Trophoblast cell (in vitro differentiated cells and primary cell): ENCODE measurements around the gene TTC28.

Experiments
- DNase-seq, 2 donors: peaks; one replicate each; pipeline ENCODE4 v3.0.0-alpha.2; 2016
- H2AFZ ChIP-seq: 2 replicates; pipeline ENCODE4 v1.6.1; 2013; ENCODE audit warnings: low read length, moderate library complexity, mild to moderate bottlenecking; ENCODE audit not compliant: insufficient read depth, poor library complexity
- H2AK5ac ChIP-seq: 2 replicates; pipeline ENCODE4 v1.6.1; 2013; ENCODE audit warnings: mild to moderate bottlenecking, low read length
- H2BK120ac ChIP-seq: 2 replicates; pipeline ENCODE4 v1.6.1; 2013; ENCODE audit warnings: low read length, mild to moderate bottlenecking, moderate library complexity; ENCODE audit not compliant: insufficient read depth, poor library complexity
- H2BK12ac ChIP-seq: 2 replicates; pipeline ENCODE4 v1.6.1; 2013; ENCODE audit warnings: mild to moderate bottlenecking, low read length, moderate library complexity
- H2BK5ac ChIP-seq: 2 replicates; pipeline ENCODE4 v1.6.1; 2013; ENCODE audit warnings: low read length, low read depth, moderate library complexity, mild to moderate bottlenecking; ENCODE audit not compliant: poor library complexity
- H3K14ac ChIP-seq: 2 replicates; pipeline ENCODE4 v1.6.1; 2013; ENCODE audit warnings: mild to moderate bottlenecking, low read length
- H3K18ac ChIP-seq: 2 replicates; pipeline ENCODE4 v1.6.1; 2013; ENCODE audit warnings: mild to moderate bottlenecking, low read length
- H3K23ac ChIP-seq: 2 replicates; pipeline ENCODE4 v1.6.1; 2013; ENCODE audit warnings: low read length
- H3K27ac ChIP-seq: 2 replicates; pipeline ENCODE4 v1.5.1; 2013; ENCODE audit warnings: low read depth, mild to moderate bottlenecking, inconsistent platforms, low read length, moderate library complexity
- H3K27me3 ChIP-seq: 2 replicates; pipeline ENCODE4 v1.6.1; 2013; ENCODE audit warnings: inconsistent platforms, mild to moderate bottlenecking, low read length, moderate library complexity; ENCODE audit not compliant: insufficient read depth
- H3K36me3 ChIP-seq, 2 experiments: 1 replicate in 1 of 2; 2 replicates in 1 of 2; pipeline ENCODE4 v1.6.1; 2013; ENCODE audit warnings: low read length in 2 of 2, mild to moderate bottlenecking in 2 of 2, moderate library complexity in 1 of 2; ENCODE audit not compliant: insufficient read depth in 2 of 2, control insufficient read depth in 1 of 2
- H3K4ac ChIP-seq: 2 replicates; pipeline ENCODE4 v1.6.1; 2013; ENCODE audit warnings: low read depth, mild to moderate bottlenecking, low read length, moderate library complexity
- H3K4me1 ChIP-seq, 2 experiments: 1 replicate in 1 of 2; 2 replicates in 1 of 2; pipeline ENCODE4 v1.6.1; 2013; ENCODE audit warnings: low read length in 2 of 2, mild to moderate bottlenecking in 2 of 2, moderate library complexity in 1 of 2; ENCODE audit not compliant: insufficient read depth in 2 of 2, control insufficient read depth in 1 of 2
- H3K4me2 ChIP-seq: 2 replicates; pipeline ENCODE4 v1.6.1; 2013; ENCODE audit warnings: inconsistent platforms, mild to moderate bottlenecking, low read length, moderate library complexity
- H3K4me3 ChIP-seq: 2 replicates; pipeline ENCODE4 v1.5.1; 2013; ENCODE audit warnings: mild to moderate bottlenecking, low read depth, low read length, inconsistent platforms
- H3K79me1 ChIP-seq: one replicate; pipeline ENCODE4 v1.6.1; 2013; ENCODE audit warnings: low read length
- H3K79me2 ChIP-seq: 2 replicates; pipeline ENCODE4 v1.6.1; 2013; ENCODE audit warnings: low read length, mild to moderate bottlenecking; ENCODE audit not compliant: control insufficient read depth, insufficient read depth, poor library complexity
- H3K9ac ChIP-seq: 2 replicates; pipeline ENCODE4 v1.6.1; 2013; ENCODE audit warnings: mild to moderate bottlenecking, low read length
- H3K9me3 ChIP-seq: 2 replicates; pipeline ENCODE4 v1.6.1; 2013; ENCODE audit warnings: low read depth, mild to moderate bottlenecking, control low read depth, inconsistent platforms, low read length; ENCODE audit not compliant: insufficient read depth
- H4K12ac ChIP-seq: 2 replicates; pipeline ENCODE4 v1.6.1; 2013; ENCODE audit warnings: low read depth, mild to moderate bottlenecking, low read length, moderate library complexity
- H4K8ac ChIP-seq: 2 replicates; pipeline ENCODE4 v1.6.1; 2013; ENCODE audit warnings: low read depth, mild to moderate bottlenecking, low read length, moderate library complexity
- H4K91ac ChIP-seq: one replicate; pipeline ENCODE4 v1.6.1; 2013; ENCODE audit warnings: low read depth, mild to moderate bottlenecking, low read length, moderate library complexity
- WGBS: extraction: QIAGEN DNeasy Blood & Tissue Kit; methylation state at CpG from one replicate; pipeline ENCODE4 v1.1.7; 2013; ENCODE audit warnings: missing lambda C conversion rate; ENCODE audit not compliant: insufficient read length, insufficient coverage; ENCODE audit errors: extremely low coverage; 5-methylcytosine and 5-hydroxymethylcytosine counted together

Gene TTC28

GRCh38 chr22:28582806-28583205 lies 96.8 kb downstream of the TTC28 start:
- H2AFZ ChIP-seq: no peak overlapping the region
- H4K91ac ChIP-seq: no peak overlapping the region
- no peak overlapping the region for H2AK5ac ChIP-seq
- H3K27ac ChIP-seq: no peak overlapping the region
- no CpG with 5 or more reads among the region's 3 CpGs for WGBS
- H3K9me3 ChIP-seq: no peaks in the 10 kb centered on the region
- H3K4me2 ChIP-seq: no peak overlapping the region
- H3K14ac ChIP-seq: no peak overlapping the region
- peak in 1 of 2 donors; percentile 39 for DNase-seq
- no peaks in the 10 kb centered on the region for H3K79me1 ChIP-seq
- H3K4me3 ChIP-seq: no peak overlapping the region
- H4K12ac ChIP-seq: no peak overlapping the region
- H3K79me2 ChIP-seq: no peaks in the 10 kb centered on the region
- no peak overlapping the region for H4K8ac ChIP-seq
- no peak overlapping the region for H2BK120ac ChIP-seq
- no peak overlapping the region for H3K9ac ChIP-seq
- H3K27me3 ChIP-seq: no peaks in the 10 kb centered on the region
- H3K4ac ChIP-seq: no peak overlapping the region
- no peak overlapping the region for H2BK5ac ChIP-seq
- H3K18ac ChIP-seq: no peak overlapping the region
- no peaks in the 10 kb centered on the region for H3K4me1 ChIP-seq
- no peaks in the 10 kb centered on the region for H3K36me3 ChIP-seq
- no peak overlapping the region for H3K23ac ChIP-seq
- no peak overlapping the region for H2BK12ac ChIP-seq

DNA sequence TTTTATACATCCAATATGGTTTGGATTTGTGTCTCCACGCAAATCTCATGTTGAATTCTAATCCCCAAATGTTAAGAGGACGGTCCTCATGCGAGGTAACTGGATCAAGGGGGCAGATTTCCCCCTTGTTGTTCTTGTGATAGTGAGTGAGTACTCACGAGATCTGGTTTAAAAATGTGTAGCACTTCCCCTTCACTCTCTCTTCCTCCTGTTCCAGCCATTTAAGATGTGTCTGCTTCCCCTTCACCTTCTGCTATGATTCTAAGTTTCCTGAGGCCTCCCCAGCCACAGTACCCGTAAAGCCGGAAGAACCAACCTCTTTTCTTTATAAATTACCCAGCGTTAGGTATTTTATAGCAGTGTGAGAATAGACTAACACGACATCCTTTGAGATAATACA lies 98.6 kb downstream of the TTC28 start:
- no peak overlapping the region for H4K12ac ChIP-seq
- no peak overlapping the region for H3K9ac ChIP-seq
- H2BK120ac ChIP-seq: no peak overlapping the region
- H2BK12ac ChIP-seq: no peak overlapping the region
- H3K9me3 ChIP-seq: no peaks in the 10 kb centered on the region
- no peak overlapping the region for H2AK5ac ChIP-seq
- no peak overlapping the region for H3K27ac ChIP-seq
- H4K91ac ChIP-seq: no peak overlapping the region
- no peak overlapping the region for H3K18ac ChIP-seq
- H4K8ac ChIP-seq: no peak overlapping the region
- no peak overlapping the region for H2BK5ac ChIP-seq
- no CpG with 5 or more reads among the region's 8 CpGs for WGBS
- no peak overlapping the region for H3K4me2 ChIP-seq
- H3K36me3 ChIP-seq: no peaks in the 10 kb centered on the region
- DNase-seq: no peak
- no peaks in the 10 kb centered on the region for H3K79me1 ChIP-seq
- no peak overlapping the region for H2AFZ ChIP-seq
- no peak overlapping the region for H3K4me3 ChIP-seq
- H3K14ac ChIP-seq: no peak overlapping the region
- no peaks in the 10 kb centered on the region for H3K79me2 ChIP-seq
- H3K23ac ChIP-seq: no peak overlapping the region
- no peaks in the 10 kb centered on the region for H3K4me1 ChIP-seq
- no peak overlapping the region for H3K4ac ChIP-seq
- H3K27me3 ChIP-seq: no peaks in the 10 kb centered on the region

DNA sequence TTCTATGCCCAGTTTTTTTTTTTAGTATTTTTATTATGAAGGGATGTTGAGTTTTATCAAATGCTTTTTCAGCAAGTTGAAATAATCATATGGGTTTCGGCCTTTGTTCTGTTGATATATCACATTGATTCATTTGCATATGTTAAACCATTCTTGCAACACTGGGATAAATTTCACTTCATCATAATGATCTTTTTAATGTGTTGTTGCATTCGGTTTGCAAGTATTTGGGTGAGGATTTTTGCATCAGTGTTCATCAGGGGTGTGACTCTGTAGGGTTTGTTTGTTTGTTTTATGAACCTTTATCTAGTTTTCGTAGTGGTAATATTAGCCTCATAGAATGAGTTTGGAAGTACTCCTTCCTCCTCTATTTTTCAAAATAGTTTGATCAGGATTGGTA lies 103.5 kb downstream of the TTC28 start:
- no peak overlapping the region for H4K91ac ChIP-seq
- no peak overlapping the region for H2BK5ac ChIP-seq
- H3K9me3 ChIP-seq: no peaks in the 10 kb centered on the region
- no peak overlapping the region for H4K12ac ChIP-seq
- no peak overlapping the region for H3K14ac ChIP-seq
- WGBS: no CpG with 5 or more reads among the region's 3 CpGs
- H2BK12ac ChIP-seq: no peak overlapping the region
- H3K36me3 ChIP-seq: no peaks in the 10 kb centered on the region
- DNase-seq: no peak
- H3K4ac ChIP-seq: no peak overlapping the region
- H3K79me1 ChIP-seq: no peaks in the 10 kb centered on the region
- H3K4me1 ChIP-seq: no peaks in the 10 kb centered on the region
- no peak overlapping the region for H2BK120ac ChIP-seq
- no peak overlapping the region for H2AFZ ChIP-seq
- H2AK5ac ChIP-seq: no peak overlapping the region
- no peak overlapping the region for H3K9ac ChIP-seq
- no peak overlapping the region for H3K23ac ChIP-seq
- H3K27ac ChIP-seq: no peak overlapping the region
- H3K18ac ChIP-seq: no peak overlapping the region
- no peak overlapping the region for H3K4me3 ChIP-seq
- H3K79me2 ChIP-seq: no peaks in the 10 kb centered on the region
- H3K27me3 ChIP-seq: no peaks in the 10 kb centered on the region
- no peak overlapping the region for H4K8ac ChIP-seq
- no peak overlapping the region for H3K4me2 ChIP-seq

DNA sequence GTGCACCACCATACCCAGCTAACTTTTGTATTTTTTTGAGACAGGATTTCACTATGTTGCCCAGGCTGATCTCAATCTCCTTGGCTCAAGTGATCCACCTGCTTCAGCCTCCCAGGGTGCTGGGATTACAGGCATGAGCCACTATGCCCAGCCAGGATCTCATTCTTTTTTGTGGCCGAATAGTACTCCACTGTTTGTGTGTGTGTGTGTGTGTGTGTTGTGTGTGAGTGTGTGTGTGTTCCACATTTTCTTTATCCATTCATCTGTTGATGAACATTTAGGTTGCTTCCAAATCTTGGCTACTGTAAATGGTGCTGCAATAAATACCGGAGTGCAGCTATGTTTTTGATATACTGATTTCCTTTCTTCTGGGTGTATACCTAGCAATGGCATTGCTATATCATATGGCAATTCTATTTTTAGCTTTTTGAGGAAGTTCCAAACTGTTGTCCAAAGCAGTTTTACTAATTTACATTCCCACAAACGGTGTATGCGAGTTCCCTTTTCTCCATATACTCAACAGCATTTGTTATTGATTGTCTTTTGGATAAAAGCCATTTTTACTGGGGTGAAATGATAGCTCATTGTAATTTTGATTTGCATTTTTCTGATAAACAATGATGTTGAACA lies 105.4 kb downstream of the TTC28 start:
- H3K79me2 ChIP-seq: no peaks in the 10 kb centered on the region
- no peak for DNase-seq
- H2BK5ac ChIP-seq: no peak overlapping the region
- H2BK12ac ChIP-seq: no peak overlapping the region
- H4K91ac ChIP-seq: no peak overlapping the region
- H3K4ac ChIP-seq: no peak overlapping the region
- no peaks in the 10 kb centered on the region for H3K36me3 ChIP-seq
- no CpG with 5 or more reads among the region's 4 CpGs for WGBS
- no peaks in the 10 kb centered on the region for H3K4me1 ChIP-seq
- H3K79me1 ChIP-seq: no peaks in the 10 kb centered on the region
- H3K4me2 ChIP-seq: no peak overlapping the region
- no peak overlapping the region for H2AFZ ChIP-seq
- no peak overlapping the region for H3K4me3 ChIP-seq
- no peak overlapping the region for H4K12ac ChIP-seq
- no peak overlapping the region for H3K27ac ChIP-seq
- no peaks in the 10 kb centered on the region for H3K9me3 ChIP-seq
- no peak overlapping the region for H3K23ac ChIP-seq
- H3K18ac ChIP-seq: no peak overlapping the region
- no peaks in the 10 kb centered on the region for H3K27me3 ChIP-seq
- no peak overlapping the region for H2BK120ac ChIP-seq
- no peak overlapping the region for H2AK5ac ChIP-seq
- no peak overlapping the region for H3K14ac ChIP-seq
- no peak overlapping the region for H4K8ac ChIP-seq
- no peak overlapping the region for H3K9ac ChIP-seq
